ENCODE results near the gene CCDC88A.
"Not testable (repeated sequence)": the region's sequence is repeated elsewhere in the genome, so short reads cannot be mapped to it uniquely, and the experiment has no call there.

The CCDC88A gene, protein sequence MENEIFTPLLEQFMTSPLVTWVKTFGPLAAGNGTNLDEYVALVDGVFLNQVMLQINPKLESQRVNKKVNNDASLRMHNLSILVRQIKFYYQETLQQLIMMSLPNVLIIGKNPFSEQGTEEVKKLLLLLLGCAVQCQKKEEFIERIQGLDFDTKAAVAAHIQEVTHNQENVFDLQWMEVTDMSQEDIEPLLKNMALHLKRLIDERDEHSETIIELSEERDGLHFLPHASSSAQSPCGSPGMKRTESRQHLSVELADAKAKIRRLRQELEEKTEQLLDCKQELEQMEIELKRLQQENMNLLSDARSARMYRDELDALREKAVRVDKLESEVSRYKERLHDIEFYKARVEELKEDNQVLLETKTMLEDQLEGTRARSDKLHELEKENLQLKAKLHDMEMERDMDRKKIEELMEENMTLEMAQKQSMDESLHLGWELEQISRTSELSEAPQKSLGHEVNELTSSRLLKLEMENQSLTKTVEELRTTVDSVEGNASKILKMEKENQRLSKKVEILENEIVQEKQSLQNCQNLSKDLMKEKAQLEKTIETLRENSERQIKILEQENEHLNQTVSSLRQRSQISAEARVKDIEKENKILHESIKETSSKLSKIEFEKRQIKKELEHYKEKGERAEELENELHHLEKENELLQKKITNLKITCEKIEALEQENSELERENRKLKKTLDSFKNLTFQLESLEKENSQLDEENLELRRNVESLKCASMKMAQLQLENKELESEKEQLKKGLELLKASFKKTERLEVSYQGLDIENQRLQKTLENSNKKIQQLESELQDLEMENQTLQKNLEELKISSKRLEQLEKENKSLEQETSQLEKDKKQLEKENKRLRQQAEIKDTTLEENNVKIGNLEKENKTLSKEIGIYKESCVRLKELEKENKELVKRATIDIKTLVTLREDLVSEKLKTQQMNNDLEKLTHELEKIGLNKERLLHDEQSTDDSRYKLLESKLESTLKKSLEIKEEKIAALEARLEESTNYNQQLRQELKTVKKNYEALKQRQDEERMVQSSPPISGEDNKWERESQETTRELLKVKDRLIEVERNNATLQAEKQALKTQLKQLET (N-terminal part only)

DNA sequence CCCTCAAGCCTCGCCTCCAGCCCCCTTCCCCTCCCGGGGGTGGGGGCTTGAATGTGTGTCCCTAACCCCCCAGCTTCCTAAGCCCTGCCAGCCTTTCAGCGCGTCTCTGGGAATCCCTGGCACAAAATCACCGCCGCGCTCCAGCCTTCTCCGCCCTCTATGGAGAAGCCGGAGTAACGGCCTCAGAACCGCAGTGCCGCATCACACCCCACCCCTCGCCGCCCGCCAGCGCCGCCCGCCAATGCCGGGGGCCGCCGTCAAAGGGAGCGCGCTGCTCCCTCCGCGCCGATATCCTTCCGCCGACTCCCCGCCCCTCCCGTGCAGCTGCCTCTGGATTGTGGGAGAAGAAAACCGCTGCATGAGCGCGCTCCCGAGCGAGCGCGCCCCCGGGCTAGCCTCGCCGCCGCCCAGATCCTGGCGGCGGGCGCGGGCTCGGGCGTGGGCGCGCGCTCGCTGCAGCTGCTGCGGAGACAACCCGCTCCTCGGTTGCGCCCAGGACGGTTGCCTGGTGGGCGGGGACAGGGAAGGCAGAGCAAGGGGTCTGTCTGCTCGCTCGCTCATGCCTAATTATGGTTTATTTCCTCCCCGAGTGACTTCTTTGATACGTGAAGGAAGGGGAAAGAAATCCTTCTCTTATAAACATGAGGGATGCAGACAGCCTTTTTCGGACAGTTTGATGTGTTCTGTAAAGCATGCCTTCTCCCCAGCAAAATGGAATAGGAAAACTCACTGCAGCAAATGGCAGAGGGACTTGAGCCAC is at the start of gene CCDC88A:
TSS of gene CCDC88A (minus strand) at position 178 of the 760 bp plus-strand sequence. CDS start 777 bp downstream, outside the sequence.
- DNase-seq = peak; percentile 86

DNA sequence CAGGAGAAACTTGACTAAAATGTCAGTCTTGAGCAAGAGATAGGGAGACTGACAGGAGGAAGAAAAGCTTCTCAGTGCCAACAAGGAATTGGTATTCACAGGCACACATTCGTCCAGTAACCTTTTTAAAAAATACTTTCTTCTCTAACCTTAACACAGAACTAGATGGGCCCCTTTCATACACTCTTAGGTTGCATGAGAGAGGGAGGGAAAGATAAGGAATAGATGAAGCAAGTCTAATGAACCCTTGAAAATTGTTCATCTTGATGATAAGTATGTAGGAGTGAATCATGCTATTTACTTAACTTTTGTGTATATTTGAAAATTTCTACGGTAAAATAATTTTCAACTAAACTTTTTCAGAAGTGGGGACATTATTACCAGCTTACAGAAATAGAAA is 42.0 kb upstream of the CCDC88A start:
- no peak for DNase-seq

GRCh38 chr2:55460562-55460961 is 40.9 kb upstream of the CCDC88A start:
- DNase-seq = no peak

GRCh38 chr2:55459714-55460274 is 40.1 kb upstream of the CCDC88A start:
- no peak for DNase-seq

- no peak for DNase-seq
Measured at GRCh38 chr2:55459279-55459678, 39.6 kb upstream of the CCDC88A start.

DNA sequence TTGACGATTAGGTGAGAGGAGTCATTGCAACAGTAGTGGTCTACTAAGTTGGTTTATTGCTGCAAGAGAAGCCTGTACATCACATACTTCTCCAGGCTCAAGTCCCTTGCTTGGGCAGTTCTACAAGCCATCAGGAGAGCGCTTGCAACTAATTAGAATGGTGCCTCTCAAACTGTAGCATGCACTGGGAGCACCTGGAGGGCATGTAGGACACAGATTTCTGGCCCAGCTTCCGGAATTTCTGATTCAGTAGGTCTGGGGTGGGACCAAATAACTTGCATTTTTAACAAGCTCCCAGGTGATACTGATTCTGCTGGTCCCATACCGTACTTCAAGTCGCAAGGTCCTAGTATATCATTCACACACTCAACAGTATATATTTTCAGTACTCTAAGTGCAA is 34.5 kb upstream of the CCDC88A start:
- DNase-seq = no peak

DNA sequence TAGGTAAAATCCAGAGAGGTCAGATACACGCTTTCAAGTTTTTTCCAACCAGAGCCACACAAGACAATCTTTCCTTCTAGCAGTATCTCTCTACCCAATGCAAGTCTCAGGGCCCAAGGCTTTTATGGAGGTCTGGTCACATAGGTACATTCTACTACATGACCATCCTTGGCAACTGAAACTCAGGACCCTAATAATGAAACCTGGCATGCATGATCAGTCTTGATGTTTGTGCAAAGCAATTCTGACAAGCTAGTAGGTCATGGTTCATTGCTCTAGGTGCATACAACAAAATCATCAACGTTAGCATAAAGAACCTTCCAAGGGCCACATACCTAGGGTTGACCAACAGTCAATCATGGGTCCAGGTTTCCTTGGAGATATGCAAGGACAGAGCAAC is 33.2 kb upstream of the CCDC88A start:
- DNase-seq = no peak

DNA sequence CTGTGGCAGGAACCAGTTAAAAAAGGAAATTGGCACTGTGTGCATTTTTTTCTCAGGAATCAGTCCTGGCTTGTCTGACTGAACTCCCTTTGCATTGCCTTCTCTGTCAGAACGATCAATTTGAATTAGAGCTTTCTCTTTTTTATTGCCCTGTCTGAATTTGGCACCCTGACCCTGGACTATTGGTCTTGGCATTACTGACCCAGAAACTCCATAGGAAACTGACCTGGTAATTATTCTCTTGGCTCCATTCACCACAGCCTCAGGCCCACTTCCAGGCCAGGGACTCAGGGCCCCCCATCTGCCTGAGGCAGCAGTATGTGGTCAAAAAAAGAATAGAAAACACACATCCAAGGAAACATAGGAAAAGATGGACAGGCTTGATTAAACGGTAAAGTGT is 32.0 kb upstream of the CCDC88A start:
- DNase-seq = no peak

- not testable (repeated sequence) for DNase-seq
Measured at GRCh38 chr2:55450014-55450413, 30.4 kb upstream of the CCDC88A start.

DNA sequence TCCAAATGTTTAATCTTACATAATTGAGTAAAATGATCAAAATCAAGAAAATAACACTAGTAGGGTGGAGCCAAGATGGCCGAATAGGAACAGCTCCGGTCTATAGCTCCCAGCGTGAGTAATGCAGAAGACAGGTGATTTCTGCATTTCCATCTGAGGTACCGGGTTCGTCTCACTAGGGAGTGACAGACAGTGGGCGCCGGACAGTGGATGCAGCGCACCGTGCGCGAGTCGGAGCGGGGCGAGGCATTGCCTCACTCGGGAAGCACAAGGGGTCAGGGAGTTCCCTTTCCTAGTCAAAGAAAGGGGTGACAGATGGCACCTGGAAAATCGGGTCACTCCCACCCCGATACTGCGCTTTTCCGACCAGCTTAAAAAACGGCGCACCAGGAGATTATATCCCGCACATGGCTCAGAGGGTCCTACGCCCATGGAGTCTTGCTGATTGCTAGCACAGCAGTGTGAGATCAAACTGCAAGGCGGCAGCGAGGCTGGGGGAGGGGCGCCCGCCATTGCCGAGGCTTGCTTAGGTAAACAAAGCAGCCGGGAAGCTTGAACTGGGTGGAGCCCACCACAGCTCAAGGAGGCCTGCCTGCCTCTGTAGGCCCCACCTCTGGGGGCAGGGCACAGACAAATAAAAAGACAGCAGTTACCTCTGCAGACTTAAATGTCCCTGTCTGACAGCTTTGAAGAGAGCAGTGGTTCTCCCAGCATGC is 22.5 kb upstream of the CCDC88A start:
- not testable (repeated sequence) for DNase-seq

DNA sequence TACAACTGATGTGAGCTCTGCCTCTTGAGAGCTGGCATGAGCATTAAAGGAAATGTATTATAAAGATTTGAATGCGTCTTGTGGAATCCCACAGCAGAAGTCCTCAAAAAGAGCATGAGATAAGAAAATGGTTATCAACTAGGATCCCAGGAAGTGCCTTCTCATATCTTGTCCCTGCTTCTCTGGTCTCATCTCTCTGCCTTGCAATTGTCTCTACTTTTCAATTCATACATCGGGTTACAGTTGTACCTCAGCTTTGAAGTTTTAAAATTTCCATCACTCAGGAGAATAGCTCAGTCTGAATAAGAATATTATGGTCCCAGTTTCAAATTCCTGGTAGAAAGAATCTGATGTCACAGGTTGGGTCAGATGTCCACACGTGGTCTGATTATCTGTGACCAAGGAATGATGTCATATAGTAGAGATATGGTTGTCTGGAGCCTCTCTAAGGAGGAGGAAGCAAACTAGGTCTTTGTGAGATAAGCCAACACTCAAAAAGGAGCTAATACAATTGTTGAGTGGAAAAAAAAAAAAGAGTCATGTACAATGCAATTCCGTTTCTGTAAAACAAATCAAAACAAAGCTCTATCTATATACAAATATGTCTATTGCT is 21.7 kb upstream of the CCDC88A start:
- no peak for DNase-seq

DNA sequence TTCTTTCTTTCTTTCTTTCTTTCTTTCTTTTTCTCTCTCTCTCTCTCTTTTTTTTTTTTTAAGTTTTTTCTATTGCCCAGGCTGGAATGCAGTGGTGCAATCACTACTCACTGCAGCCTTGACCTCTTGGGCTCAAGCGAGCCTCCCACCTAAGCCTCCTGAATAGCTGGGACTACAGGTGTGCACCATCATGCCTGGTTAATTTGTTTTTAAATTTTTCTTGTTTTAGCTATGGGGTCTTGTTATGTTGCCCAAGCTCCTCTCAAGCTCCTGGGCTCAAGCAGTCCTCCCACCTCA is 19.4 kb upstream of the CCDC88A start:
- no peak for DNase-seq

DNA sequence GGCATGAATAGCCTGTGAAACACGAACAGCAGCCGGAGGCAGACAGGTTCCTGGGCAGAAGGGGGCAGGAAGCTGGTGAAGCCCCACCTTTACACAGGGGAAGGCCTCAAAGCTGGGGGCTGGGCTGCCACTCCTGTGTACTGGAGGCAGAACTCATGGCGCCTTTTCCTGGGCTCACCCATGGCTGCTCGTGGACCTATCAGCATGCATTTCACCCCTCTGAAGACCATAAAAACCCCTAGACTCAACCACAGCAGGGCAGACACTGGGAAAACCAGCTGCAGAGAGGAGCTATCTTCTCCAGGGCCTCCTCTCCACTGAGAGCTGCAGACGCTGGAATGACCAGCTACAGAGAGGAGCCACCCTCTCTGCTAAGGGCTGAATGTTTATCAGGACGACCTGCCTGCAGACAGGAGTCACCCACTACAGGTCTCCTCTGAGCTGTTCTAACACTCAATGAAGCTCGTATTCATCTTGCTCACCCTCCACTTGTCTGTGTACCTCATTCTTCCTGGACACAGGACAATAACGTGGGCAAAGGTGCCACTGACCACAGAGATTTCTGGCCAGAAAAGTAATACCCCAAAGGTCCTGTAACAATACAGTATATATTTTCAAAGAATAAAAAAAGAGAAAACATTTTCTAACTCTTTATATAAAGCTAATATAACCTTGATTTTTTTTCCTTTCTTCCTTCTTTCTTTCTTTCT is 18.9 kb upstream of the CCDC88A start:
- DNase-seq = no peak

DNA sequence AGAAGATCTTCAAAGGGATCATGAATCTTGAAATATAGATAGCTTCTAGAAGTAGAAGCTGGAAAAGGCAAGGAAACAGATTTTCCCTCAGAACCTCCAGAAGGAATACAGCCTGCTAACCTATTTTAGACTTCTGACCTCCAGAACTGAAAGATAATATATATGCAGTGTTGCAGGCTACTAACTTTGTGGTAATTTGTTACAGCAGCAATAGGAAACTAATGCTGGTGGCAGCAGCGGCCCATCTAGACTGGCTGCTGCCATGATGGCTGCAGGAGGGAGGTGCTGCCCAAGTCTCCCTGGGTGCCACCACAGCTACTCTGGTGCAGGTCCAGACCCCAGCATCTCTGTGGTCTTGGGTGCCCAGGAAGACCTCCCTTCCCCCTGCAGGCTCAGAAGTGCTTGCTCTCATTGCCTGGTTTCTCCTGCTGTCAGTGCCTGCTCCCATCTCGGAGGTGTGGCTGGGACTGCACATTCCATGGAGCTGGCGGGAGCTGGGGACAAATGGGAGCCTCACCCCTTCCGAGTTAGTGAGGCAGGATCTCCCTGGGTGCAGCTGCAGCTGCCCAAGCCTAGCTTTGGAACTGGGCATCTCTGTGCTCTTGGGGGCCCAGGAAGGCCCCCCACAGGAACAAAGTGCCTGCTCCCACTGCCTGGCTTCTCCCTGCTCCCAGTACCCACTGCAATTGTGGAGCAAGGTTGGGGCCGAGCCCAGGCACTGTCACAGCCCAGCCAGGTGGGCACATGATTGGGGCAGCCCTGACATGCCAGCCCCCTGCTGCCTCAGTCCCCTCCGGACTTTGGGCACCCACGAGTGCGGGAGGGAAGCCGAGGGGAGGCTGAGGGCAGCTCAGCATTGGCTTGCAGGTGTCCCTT is 18.1 kb upstream of the CCDC88A start:
- no peak for DNase-seq

GRCh38 chr2:55431982-55432627 is 12.4 kb upstream of the CCDC88A start:
- no peak for DNase-seq

GRCh38 chr2:55430211-55430975 is 10.7 kb upstream of the CCDC88A start:
- no peak for DNase-seq

DNA sequence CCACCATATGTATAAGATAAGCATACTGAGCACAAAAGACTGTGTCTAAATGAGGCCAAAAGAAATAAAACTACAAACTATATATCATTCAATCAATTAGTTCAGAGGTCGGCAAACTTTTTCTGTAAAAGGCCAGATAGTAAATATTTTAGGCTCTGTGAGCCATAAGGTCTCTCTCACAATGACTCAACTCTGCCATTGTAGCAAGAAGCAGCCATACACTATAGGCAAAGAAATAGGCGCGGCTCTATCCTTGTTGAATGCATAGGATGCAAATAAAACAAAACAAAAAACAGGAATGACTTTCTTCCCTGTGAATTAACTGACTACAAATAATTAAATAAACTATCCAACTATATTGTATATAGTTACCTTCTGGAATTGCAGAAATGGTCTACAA is 8.6 kb upstream of the CCDC88A start:
- no peak for DNase-seq

DNA sequence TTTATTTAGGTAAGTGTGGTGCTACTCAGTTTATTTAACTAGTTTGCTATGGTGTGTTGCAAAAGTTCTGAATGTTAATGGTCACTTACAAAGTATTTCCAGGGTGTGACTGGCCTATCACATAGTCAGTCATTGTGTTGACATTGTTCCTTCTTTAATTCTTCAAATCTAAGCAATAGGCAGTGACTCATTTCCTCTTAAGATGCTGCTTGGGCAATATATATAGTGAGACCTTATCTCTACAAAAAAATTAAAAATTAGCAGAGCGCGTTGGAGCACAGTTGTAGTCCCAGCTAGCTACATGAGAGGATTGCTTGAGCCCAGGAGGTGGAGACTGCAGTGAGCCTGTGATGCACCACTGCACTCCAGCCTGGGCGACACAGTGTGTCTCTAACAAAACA is 5.8 kb upstream of the CCDC88A start:
- DNase-seq = no peak
